Skeletal muscle satellite cell (primary cell): Measurements from ENCODE around the gene SCLT1.

Experiments
- H3K27me3 ChIP-seq: 2 replicates; pipeline ENCODE4 v1.7.0; 2013; ENCODE audit warnings: low read length; ENCODE audit not compliant: control insufficient read depth, insufficient read depth
- H3K36me3 ChIP-seq: 2 replicates; pipeline ENCODE4 v1.7.0; 2013; ENCODE audit warnings: mild to moderate bottlenecking, control low read depth, low read length; ENCODE audit not compliant: insufficient read depth
- H3K4me1 ChIP-seq: 2 replicates; pipeline ENCODE4 v1.7.0; 2013; ENCODE audit warnings: low read length; ENCODE audit not compliant: control insufficient read depth, insufficient read depth
- H3K4me2 ChIP-seq: 2 replicates; pipeline ENCODE4 v1.7.0; 2013; ENCODE audit warnings: mild to moderate bottlenecking, low read length
- H3K4me3 ChIP-seq: 2 replicates; pipeline ENCODE4 v1.7.0; 2013; ENCODE audit warnings: low read length
- H3K9ac ChIP-seq: 2 replicates; pipeline ENCODE4 v1.7.0; 2013; ENCODE audit warnings: mild to moderate bottlenecking, low read depth, low read length, moderate library complexity
- H3K9me3 ChIP-seq: replicated peaks from 2 replicates; pipeline ENCODE4 v1.7.0; 2013; ENCODE audit warnings: mild to moderate bottlenecking, control low read depth, low read length

SCLT1 gene

GRCh38 chr4:129064717-129065116 is 28.6 kb downstream of the SCLT1 start:
- Histone ChIP-seq H3K36me3 (peaks cover 10% of the 10 kb centered on the region), H3K4me3 (no peak overlapping the region), H3K27me3 (no peaks in the 10 kb centered on the region), H3K4me2 (peak overlapping the region; percentile 15), H3K9ac (no peak overlapping the region), H3K9me3 (peaks cover 18% of the 10 kb centered on the region), H3K4me1 (peaks cover 13% of the 10 kb centered on the region)

- peaks cover 13% of the 10 kb centered on the region for H3K4me1 ChIP-seq
- no peak overlapping the region for H3K9ac ChIP-seq
- no peak overlapping the region for H3K4me2 ChIP-seq
- H3K27me3 ChIP-seq = no peaks in the 10 kb centered on the region
- H3K9me3 ChIP-seq = peaks cover 18% of the 10 kb centered on the region
- no peak overlapping the region for H3K4me3 ChIP-seq
- H3K36me3 ChIP-seq = peaks cover 10% of the 10 kb centered on the region
Measured at GRCh38 chr4:129063640-129064039, 29.7 kb downstream of the SCLT1 start.

- H3K4me1 ChIP-seq = peaks cover 13% of the 10 kb centered on the region
- H3K9ac ChIP-seq = no peak overlapping the region
- no peak overlapping the region for H3K4me3 ChIP-seq
- H3K27me3 ChIP-seq = no peaks in the 10 kb centered on the region
- no peak overlapping the region for H3K4me2 ChIP-seq
- H3K36me3 ChIP-seq = peaks cover 10% of the 10 kb centered on the region
- peaks cover 20% of the 10 kb centered on the region for H3K9me3 ChIP-seq
Measured at GRCh38 chr4:129062580-129062979, 30.8 kb downstream of the SCLT1 start.

- H3K4me1 ChIP-seq = no peaks in the 10 kb centered on the region
- no peaks in the 10 kb centered on the region for H3K27me3 ChIP-seq
- peaks cover 14% of the 10 kb centered on the region for H3K36me3 ChIP-seq
- no peak overlapping the region for H3K4me2 ChIP-seq
- H3K9me3 ChIP-seq = peaks cover 24% of the 10 kb centered on the region
- no peak overlapping the region for H3K9ac ChIP-seq
- no peak overlapping the region for H3K4me3 ChIP-seq
Measured at GRCh38 chr4:129059028-129059427, 34.3 kb downstream of the SCLT1 start.

GRCh38 chr4:129046055-129046959 is 47.0 kb downstream of the SCLT1 start:
- no peak overlapping the region for H3K4me3 ChIP-seq
- H3K9ac ChIP-seq = no peak overlapping the region
- H3K4me2 ChIP-seq = no peak overlapping the region
- H3K9me3 ChIP-seq = no peaks in the 10 kb centered on the region
- no peaks in the 10 kb centered on the region for H3K4me1 ChIP-seq
- H3K27me3 ChIP-seq = no peaks in the 10 kb centered on the region
- no peaks in the 10 kb centered on the region for H3K36me3 ChIP-seq

- Histone ChIP-seq H3K4me1 (no peaks in the 10 kb centered on the region), H3K36me3 (no peaks in the 10 kb centered on the region), H3K4me3 (no peak overlapping the region), H3K9me3 (no peaks in the 10 kb centered on the region), H3K9ac (no peak overlapping the region), H3K27me3 (no peaks in the 10 kb centered on the region), H3K4me2 (no peak overlapping the region)
Measured at GRCh38 chr4:129043523-129043922, 49.8 kb downstream of the SCLT1 start.

DNA sequence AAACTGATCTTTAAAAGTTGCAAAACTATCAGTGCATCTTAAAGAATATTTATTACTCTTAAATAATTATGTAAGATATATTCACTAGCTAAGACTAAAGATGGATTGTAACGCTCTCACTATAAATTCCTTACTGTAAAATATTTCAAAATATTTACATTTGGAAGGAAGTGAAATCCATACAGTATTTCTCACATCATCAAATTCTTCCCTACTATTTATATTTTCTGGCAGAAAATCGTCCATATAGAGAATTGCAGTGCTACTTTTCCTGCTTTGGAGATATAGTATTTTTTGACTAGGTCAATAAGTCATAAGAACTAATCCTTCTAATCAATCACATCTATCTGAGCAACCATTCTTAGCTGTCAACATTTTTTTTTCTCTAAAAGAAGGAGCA is 52.9 kb downstream of the SCLT1 start:
- Histone ChIP-seq H3K27me3 (no peaks in the 10 kb centered on the region), H3K9ac (no peak overlapping the region), H3K4me3 (no peak overlapping the region), H3K36me3 (no peaks in the 10 kb centered on the region), H3K4me2 (no peak overlapping the region), H3K9me3 (no peaks in the 10 kb centered on the region), H3K4me1 (no peaks in the 10 kb centered on the region)

DNA sequence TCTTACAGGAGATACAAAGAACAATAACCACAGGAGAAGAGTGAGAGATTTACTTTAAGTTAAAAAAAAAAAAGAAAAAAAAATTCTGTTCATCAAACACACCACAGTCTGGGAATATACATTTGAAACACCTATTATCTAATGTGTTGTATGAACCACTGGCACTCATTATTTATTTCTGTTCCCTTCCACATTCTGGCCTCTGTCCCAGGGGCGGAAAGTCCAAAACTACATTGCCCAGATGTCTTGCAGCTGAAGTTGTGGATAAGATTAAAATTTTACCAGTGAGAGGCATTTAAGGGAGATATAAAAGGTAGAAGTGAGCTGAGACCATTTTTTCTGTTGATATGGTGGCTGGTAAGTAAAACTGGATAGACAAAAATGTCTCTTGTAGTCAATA is 56.2 kb downstream of the SCLT1 start:
- H3K4me3 ChIP-seq = no peak overlapping the region
- H3K36me3 ChIP-seq = no peaks in the 10 kb centered on the region
- H3K4me2 ChIP-seq = no peak overlapping the region
- no peak overlapping the region for H3K9ac ChIP-seq
- H3K4me1 ChIP-seq = no peaks in the 10 kb centered on the region
- H3K27me3 ChIP-seq = no peaks in the 10 kb centered on the region
- no peaks in the 10 kb centered on the region for H3K9me3 ChIP-seq

- Histone ChIP-seq H3K4me3 (no peak overlapping the region), H3K4me2 (no peak overlapping the region), H3K27me3 (no peaks in the 10 kb centered on the region), H3K9me3 (no peaks in the 10 kb centered on the region), H3K9ac (no peak overlapping the region), H3K36me3 (peaks cover 3% of the 10 kb centered on the region), H3K4me1 (no peaks in the 10 kb centered on the region)
Measured at GRCh38 chr4:129014566-129015509, 78.5 kb downstream of the SCLT1 start.

- Histone ChIP-seq H3K9me3 (no peaks in the 10 kb centered on the region), H3K4me1 (no peaks in the 10 kb centered on the region), H3K4me3 (no peak overlapping the region), H3K27me3 (no peaks in the 10 kb centered on the region), H3K36me3 (no peaks in the 10 kb centered on the region), H3K9ac (no peak overlapping the region), H3K4me2 (no peak overlapping the region)
Measured at GRCh38 chr4:129008096-129008495, 85.2 kb downstream of the SCLT1 start.

DNA sequence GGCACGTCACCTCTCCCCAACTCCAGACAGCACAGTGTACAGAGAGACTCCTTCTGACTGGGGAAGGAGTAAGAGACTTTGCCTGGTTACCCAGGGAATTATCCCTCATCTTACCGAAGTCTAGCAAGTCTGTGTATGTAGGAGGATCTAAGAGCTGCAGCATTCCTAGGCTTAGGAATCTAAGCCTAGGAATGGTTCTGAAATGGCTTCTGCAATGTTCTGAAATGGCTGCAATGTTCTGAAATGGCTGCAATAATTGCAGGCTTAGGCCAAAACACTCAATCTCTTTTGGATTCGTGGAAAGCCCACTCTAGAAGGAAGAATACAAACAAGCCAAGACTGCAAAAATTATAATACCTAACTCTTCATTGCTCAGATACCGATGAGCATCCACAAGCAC is 106.4 kb downstream of the SCLT1 start:
- no peaks in the 10 kb centered on the region for H3K27me3 ChIP-seq
- no peak overlapping the region for H3K4me2 ChIP-seq
- no peaks in the 10 kb centered on the region for H3K9me3 ChIP-seq
- H3K4me3 ChIP-seq = no peak overlapping the region
- H3K36me3 ChIP-seq = peaks cover 13% of the 10 kb centered on the region
- H3K9ac ChIP-seq = no peak overlapping the region
- H3K4me1 ChIP-seq = no peaks in the 10 kb centered on the region
